Activated CD4-positive, alpha-beta T cell treated with anti-CD3 and anti-CD28 coated beads, Interleukin-2, amount 50 U/mL, for 4 hours (primary cell): ENCODE data around the gene MRTFA.
"Not testable (repeated sequence)": the region's sequence is repeated elsewhere in the genome, so short reads cannot be mapped to it uniquely, and the experiment has no call there.

Experiments used
- DNase-seq, 2 experiments: peaks; one replicate each; pipeline ENCODE4 v3.0.0-alpha.2; 2020

MRTFA gene

DNA sequence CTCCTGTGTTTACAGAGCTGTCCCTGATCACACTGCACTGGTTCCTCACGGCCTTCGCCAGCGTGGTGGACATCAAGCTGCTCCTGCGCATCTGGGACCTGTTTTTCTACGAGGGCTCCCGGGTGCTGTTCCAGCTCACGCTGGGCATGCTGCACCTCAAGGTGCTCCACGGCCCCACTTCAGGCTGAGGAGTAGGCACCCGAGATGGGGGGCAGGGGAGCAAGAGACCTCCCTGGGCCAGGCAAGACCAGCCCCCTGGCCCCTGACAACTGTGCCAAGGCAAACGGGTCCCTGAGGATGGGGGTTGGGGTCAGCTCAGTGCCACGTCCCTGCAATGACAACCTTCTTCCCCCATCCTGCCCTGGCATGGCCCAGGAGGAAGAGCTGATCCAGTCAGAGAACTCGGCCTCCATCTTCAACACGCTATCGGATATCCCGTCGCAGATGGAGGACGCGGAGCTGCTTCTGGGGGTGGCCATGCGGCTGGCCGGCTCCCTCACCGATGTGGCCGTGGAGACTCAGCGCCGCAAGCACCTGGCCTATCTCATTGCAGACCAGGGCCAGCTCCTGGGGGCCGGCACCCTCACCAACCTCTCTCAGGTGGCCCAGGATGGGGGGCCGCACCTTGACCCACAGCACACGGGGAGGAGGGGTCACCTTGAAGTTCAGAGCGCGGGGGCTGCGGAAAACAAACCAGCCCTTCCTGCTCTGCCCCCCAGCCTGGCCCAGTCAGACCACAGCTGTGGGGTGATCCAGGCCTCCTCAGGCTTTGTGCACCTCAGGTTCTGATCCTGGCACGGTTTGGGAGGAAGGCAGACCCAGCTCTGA, 230.2 kb downstream of the MRTFA start:
- DNase-seq = no peak

DNA sequence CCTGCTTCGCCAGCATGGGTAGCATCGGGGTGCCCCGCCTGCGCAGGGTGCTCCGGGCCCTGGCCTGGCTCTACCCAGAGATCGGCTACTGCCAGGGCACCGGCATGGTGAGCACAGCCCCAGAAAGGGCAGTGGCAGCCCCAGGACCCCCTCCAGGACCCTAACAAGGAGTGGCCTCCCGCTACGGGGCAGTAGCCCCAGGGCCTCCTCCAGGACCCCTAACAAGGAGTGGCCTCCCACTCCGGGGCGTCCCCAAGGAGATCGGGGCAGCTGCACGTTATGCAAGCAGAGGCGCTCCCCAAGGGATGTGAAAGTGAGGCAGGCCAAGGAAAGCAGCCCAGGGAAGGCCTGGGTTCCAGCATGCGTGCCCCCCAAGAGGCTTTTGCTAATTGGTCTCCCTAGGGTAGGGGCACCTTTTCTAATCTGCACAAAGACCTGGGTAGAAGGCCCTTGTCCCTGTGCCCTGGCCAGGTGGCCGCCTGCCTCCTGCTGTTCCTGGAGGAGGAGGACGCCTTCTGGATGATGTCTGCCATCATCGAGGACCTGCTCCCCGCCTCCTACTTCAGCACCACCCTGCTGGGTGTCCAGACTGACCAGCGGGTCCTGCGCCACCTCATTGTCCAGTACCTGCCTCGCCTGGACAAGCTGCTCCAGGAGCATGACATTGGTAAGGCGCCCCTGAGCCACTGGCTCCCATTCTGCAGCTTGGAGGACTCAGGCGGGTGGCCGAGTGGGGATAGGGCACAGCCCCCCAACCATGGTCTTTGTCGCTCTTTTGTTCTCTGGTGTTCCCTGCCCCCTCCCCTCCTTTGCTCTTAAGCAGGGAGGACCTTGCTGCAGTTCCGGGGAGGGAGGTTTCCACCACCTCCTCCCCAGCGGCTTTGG, 231.1 kb downstream of the MRTFA start:
- no peak for DNase-seq

DNA sequence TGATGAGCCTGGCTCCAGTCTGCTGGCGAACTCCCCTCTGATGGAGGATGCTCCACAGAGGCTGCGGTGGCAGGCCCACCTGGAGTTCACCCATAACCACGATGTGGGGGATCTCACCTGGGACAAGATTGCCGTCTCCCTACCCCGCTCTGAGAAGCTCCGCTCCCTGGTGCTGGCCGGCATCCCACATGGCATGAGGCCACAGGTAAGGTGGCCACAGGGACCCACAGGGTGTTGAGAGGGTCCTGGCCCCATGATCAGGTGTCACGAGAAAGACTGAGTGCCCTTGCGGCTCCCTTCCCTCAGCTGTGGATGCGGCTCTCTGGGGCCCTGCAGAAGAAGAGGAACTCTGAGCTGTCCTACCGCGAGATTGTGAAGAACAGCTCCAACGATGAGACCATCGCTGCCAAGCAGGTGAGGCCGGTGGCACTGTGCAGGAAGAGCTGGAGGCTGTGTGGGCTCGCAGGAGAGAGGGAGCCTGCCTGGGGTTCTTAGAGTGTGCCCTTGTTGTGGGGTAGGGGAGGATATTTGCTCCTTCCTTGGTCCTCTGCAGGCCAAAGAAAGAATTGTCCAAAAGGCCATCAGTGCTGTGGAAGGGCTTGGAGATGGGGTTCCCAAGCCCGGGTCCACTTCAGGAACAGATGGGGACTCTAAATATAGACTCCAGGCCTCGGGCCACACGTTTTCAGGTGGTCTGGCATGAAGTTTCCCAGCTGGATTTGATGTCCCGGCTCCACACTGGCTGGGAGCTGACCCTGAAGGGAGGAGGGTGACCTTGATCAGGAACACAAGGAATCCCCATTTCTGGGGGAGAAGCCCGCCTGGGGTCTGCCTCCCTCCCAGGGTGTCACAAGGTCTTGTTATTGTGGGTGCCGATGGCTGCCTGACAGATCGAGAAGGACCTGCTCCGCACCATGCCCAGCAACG, 232.0 kb downstream of the MRTFA start:
- no peak for DNase-seq

DNA sequence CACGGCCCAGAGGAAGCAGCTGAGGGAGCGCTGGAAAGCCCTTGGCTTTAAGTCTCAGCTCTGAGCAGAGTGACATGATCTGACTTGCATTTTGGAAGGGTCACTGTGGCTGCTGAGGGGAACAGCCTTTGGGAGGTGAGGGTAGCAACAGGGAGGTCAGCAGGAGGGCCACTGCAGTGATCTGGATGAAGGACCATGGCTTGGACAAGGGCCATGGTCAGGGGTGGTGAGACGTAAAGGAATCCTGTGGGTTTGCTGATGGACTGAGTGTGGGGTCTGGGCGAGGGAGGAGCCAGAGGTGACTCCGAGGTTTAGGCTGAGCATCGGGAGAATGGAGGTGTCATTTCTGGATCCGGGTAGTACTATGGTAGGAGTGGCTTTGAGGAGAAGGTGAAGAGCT, 232.9 kb downstream of the MRTFA start:
- no peak for DNase-seq

DNA sequence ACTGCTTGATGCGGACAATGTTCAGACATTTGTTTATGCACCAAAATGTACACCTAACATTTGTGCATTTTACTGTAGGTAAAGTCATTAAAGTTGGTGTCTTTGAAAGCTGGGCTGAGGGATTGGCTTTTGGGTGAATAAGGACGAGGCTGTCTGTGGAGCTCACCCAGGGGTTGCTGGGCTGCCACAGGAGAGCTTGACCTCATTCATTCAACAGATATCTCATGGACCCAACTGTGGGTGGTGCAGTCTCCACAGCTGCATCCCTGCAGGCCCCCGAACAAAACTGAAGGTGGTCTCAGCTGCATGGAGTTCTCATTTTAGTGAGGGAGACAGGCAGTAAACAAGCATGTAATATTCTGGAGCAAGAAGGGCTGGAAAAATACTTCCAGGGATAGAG, 233.4 kb downstream of the MRTFA start:
- no peak for DNase-seq

DNA sequence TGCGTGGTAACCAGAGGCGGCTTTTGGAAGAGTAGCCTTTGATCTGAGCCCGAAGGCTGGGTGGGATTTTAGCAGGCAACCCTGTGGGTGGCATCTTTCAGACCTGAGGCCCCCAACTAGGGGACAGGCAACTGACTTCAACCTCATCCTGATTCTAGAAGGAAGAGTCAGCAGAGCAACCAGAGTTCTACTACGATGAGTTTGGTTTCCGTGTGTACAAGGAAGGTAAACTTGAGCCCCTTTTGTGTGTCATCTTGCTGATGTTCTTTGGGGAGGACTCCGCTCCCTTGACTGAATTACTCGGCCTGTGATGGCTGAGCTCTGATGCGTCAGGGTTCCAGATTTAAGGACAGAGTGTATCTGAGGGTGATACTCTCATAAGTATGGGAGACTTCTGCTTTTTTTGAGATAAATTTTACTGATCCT, 234.5 kb downstream of the MRTFA start:
- DNase-seq = no peak

DNA sequence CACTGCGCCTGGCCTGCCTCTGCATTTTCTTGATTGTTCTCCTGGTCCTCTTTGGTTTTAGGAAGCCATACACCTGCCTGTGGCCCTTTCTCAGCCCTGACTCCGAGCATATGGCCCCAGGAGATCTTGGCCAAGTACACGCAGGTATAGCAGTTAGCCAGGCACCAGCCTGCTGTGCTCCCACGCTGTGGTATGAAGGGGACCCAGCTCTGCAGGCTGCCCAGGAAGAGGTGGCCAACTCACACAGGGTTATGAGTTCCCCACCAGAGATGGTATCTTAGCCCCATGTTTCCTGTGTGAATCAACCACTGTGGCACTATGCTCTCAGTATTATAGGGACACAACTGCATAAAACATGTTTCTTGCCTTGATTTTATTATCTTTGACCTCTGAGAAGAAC, 235.0 kb downstream of the MRTFA start:
- DNase-seq = peak; percentile 30 to 41

DNA sequence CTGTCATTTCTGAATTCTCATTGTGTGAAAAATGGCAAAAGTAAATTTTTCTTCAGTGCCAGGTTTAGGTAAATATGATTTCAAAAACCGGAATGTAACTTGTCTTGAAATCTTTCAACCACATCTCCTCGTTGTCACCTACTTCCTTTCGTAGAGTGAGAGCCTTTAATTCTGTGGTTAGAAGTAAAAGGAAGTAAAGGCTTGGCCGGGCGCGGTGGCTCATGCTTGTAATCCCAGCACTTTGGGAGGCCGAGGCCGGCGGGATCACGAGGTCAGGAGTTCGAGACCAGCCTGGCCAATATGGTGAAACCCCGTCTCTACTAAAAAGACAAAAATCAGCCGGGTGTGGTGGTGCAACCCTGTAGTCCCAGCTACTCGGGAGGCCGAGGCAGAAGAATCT, 236.4 kb downstream of the MRTFA start:
- peak in 1 of 2 experiments; percentile 21 for DNase-seq

DNA sequence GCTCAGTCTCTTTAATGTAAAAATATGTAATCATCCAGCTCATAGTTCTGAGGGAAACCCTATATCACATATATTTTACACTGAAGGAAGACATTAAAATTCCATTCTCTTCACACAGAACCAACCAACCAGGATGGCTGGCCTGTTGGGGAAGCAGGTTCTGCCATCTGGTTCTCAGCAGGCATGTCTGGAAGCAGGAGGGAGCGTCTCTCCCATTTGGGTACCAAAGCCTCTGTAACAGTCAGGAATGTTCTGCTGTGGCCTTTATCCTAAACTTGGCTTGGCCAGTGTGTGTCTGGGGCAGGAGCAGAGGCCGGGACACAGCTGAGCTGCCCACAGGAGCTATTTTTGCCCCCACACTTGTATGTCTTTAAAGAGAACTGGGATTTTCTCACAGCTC, 236.9 kb downstream of the MRTFA start:
- DNase-seq = no peak

DNA sequence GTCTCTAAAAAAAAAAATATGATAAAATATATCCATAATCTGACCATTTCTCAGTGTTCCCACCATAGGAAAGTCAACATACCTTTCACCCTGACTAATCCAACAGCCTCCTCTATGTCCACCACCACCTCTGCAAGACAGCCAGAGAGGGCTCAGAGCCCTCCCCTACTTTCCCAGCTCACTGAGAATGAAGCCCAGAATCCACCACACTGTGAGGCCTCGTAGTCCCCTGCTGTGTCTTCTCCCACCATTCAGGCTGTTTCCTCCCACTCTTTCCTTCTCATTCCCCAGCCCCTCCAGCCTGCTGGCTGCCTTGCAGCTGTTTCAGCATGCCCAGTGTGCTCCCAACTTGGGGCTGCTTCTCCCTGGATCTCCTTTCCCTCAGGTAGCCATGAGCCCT, 239.1 kb downstream of the MRTFA start:
- no peak for DNase-seq

DNA sequence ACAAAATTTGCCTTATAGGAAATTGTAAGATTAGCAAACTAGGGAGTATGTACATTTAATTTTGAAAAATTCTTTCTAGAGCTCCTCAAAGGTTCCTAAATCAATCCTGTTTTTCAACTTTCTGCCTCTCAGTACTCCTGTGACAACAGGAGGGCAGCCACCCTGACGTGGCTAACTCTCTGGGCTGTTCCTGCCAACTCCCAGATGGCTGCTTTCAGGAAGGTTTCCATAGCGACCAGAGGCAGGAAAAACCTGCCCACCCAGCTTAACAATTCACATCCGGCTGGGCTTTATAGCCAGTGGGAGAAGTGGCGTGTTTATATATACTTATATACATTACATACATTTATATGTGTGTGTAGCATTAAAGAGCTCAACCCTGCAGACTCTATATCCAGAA, 239.6 kb downstream of the MRTFA start:
- no peak for DNase-seq

DNA sequence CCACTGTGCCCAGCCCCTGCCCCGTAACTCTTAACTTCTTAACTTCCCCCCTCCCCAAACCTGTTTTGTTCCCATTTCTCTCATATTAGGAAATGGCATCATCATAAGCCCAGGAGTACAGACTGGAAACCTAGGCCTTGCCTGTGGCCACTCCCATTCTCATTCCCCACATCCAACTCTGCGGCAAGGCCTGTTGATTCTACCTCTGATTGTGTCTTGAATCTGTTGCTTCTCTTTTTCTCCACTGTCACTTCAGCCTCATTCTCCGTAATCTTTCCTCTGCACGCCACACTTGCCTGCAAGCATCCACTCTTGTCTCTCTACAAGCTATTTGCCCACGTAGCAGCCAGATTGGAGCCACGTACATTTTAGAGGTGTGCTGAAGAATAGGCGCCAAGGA, 240.9 kb downstream of the MRTFA start:
- no peak for DNase-seq

DNA sequence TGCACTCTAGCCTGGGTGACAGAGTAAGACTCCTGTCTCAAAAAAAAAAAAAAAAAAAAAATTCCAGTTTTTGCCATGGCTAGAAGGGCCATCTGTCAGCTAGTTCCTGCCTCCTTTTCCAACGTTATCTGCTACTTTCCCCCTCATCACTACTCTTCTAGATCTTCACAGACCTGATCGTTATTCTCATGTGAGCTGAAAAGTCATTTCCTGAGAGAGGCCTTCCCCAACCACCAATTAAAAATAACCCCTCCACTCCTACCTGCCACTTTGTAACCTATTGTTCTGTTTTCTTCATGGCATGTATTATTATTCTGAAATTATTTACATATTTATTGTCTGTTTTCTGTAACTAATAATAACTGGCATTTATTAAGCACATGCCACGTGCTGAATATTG, 241.9 kb downstream of the MRTFA start:
- no peak for DNase-seq

DNA sequence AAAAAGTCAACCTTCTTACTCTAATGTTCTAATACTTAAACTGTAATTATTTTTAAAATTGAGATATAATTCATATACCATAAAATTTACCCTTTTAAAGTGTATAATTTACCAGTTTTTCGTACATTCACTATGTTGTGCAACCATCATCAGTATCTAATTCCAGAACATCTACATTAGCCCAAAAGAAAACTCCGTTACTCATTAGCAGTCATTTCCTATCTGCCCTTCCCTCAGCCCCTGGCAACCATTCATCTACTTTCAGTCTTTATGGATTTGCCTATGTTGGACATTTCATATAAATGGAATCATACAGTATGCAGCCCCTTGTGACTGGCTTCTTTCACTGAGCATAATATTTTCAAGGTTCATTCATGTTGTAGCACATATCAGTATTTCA, 243.9 kb downstream of the MRTFA start:
- DNase-seq = no peak

DNA sequence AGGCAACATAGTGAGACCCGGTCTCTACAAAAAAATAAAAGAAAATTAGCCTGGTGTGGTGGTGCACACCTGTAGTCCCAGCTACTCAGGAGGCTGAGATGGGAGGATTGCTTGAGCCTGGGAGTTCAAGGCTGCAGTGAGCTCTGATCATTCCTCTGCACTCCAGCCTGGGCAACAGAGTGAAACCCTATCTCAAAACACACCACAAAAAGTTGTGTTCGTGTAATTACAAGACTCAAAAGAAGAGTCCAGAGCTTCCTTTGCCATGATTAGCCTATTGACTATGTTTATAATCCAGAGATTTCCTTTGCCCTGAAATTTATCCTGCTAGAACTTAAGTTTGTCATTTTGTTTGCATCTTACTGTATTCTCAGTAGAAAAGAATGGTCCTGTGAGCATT, 245.1 kb downstream of the MRTFA start:
- no peak for DNase-seq

DNA sequence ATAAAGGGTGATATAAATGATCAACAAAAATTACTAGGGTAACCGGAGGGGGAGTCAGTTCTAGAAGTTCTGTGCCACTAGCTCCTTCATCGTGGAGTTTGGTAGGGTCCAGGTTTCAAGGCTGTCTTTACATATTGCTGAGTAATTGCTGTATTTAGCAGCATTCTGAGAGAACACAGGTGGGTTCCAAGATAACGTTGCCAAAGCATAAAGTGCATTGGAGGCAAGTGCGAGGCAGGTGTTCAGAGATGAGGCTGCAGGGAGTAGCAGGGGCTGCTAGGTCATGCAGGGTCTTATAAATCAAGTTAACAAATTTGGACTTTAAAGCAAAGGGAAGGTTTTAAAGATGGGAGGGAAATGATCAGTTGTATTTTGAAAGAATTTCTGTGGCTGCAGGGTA, 248.3 kb downstream of the MRTFA start:
- no peak for DNase-seq

DNA sequence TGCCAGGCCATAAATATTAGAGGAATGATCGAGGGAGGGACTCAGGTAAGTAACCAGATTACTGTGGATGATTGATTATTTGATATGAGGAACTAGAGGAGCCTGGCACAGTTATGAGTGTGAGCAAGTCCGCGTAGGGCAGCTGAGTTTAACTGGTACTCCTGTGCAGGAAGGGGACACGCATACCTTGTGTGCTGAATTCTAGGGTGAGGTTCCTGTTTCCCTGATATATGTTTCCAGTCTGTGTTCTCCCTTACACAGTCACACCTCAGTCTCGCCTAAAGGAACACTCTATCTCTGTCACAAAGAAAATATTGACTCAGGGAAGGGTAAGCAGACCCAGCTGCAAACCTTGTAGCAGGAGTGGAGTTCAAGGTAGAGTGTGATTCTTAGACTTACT, 248.8 kb downstream of the MRTFA start:
- no peak for DNase-seq

DNA sequence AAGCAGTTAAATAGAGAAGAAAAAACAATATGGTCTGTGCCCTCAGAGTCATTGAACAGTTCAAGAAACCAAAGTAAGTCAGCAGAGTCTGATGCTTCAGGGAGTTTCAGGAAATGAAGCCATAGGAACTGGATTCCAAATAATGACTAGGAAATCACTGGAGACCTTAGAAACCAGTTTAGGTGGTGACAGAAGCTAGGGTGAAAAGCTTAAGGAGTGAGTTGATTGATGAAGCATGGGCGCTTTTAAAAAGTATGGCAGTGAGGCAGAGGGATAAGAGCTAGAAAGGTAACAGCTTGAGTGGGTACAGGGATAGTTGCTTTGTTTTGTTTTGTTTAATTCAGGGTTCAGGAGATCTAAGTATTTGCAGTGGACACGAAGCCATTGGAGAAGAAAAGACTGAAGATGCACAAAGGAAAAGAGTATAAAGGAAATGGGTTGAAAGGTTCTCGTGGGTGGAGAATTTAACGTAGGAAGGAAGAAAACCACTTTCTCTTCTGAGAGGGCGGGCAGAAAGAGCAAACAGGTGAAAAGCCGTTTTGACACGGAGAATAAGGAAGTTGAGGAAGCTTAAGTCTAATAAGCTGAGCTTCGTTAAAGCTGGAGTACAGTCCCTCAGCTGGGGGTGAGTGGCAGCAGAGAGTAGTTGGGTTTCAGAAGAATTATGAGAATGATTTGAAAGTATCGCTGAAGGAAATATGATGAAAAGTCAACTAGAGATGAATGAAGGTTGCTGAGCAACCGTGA, 251.3 kb downstream of the MRTFA start:
- no peak for DNase-seq

DNA sequence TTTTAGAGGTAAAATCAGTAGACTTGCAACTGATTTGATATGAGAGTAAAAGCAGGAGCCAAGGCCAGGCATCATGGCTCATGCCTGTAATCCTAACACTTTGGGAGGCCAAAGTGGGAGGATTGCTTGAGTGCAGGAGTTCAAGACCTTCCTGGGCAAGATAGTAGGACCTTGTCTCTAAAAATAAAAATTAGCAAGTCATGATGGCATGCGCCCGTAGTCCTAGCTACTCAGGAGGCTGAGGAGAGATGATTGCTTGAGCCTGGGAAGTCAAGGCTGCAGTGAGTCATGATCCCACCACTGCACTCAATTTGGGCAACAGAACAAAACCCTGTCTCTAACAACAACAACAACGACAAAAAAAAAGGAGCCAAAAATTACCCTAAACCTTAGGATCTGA, 252.6 kb downstream of the MRTFA start:
- DNase-seq = no peak

DNA sequence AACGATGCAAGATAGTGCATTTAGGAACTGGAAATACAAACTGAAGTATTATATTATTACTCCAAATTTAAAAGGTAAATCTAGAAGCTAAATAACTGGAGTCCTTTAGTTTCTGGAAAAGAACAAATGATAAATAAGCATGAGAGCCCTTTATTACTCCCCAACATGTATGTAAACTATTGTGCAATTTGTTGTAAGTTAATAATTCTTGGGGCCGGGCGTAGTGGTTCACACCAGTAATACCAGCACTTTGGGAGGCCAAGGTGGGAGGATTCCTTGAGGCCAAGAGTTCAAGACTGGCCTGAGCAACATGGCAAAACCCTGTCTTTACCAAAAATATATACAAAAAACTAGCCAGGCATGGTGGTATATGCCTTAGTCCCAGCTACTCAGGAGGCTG, 255.1 kb downstream of the MRTFA start:
- no peak for DNase-seq

DNA sequence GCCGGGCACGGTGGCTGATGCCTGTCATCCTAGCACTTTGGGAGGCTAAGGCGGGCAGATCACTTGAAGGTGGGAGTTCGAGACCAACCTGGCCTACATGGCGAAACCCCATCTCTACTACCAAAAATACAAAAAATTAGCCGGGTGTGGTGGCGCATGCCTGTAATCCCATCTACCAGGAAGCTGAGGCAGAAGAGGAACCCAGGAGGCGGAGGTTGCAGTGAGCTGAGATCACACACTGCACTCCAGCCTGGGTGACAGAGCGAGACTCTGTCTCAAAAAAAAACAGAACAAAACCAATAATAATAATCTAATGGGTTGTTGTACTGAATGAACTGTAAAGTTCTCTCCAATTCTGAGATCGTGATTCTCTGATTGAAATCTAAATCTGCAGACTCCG, 258.1 kb downstream of the MRTFA start:
- not testable (repeated sequence) for DNase-seq

DNA sequence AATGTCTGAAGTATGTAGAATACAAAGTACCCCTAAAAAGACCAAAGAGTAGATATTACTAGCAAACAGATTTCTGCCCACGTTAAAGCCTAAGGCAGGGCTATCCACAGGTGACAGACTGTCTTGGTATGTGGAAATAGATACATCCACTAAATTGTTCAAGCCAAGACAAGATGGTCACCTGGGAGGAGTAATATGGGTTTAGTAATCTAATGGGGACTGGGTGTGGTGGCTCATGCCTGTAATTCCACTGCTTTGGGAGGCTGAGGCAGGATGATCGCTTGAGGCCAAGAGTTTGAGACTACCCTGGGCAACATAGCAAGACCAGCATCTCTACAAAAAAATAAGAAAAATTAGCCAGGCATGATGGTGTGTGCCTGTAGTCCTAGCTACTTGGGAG, 258.6 kb downstream of the MRTFA start:
- no peak for DNase-seq
